GM12864 (cell line): Measurements from ENCODE around the gene TBC1D23.
"Not testable (repeated sequence)": the region's sequence is repeated elsewhere in the genome, so short reads cannot be mapped to it uniquely, and the experiment has no call there.

ENCODE experiments used
- DNase-seq: peaks from one replicate; pipeline ENCODE4 v3.0.0-alpha.2; 2011; ENCODE audit warnings: low read depth
- H3K4me3 ChIP-seq: 2 replicates; pipeline ENCODE4 v1.5.1; 2011; ENCODE audit warnings: mild to moderate bottlenecking, low read depth, low read length, control low read depth
- CTCF ChIP-seq: IDR thresholded peaks from 2 replicates; pipeline ENCODE4 v1.5.1; 2011; ENCODE audit warnings: low read depth, mild to moderate bottlenecking, moderate library complexity, low read length, control low read depth, inconsistent platforms; ENCODE audit errors: missing control alignments

Gene TBC1D23

GRCh38 chr3:100234364-100234763 lies 26.4 kb upstream of the TBC1D23 start:
- TF ChIP-seq CTCF, result no peak
- DNase-seq, result no peak
- H3K4me3 ChIP-seq, result no peak overlapping the region

GRCh38 chr3:100238599-100238998 lies 22.2 kb upstream of the TBC1D23 start:
- DNase-seq, result no peak
- no peak for TF ChIP-seq CTCF
- H3K4me3 ChIP-seq, result no peak overlapping the region

GRCh38 chr3:100242471-100242870 lies 18.3 kb upstream of the TBC1D23 start:
- not testable (repeated sequence) for DNase-seq, H3K4me3 ChIP-seq

- no peak for DNase-seq
- no peak overlapping the region for H3K4me3 ChIP-seq
- TF ChIP-seq CTCF, result no peak
These were observed 16.5 kb upstream of the TBC1D23 start for GRCh38 chr3:100244264-100244663.

GRCh38 chr3:100245136-100245535 lies 15.7 kb upstream of the TBC1D23 start:
- H3K4me3 ChIP-seq, result no peak overlapping the region
- TF ChIP-seq CTCF, result no peak
- no peak for DNase-seq

- TF ChIP-seq CTCF, result no peak
- H3K4me3 ChIP-seq, result no peak overlapping the region
- no peak for DNase-seq
These were observed 14.9 kb upstream of the TBC1D23 start for GRCh38 chr3:100245927-100246326.

GRCh38 chr3:100246999-100247398 lies 13.8 kb upstream of the TBC1D23 start:
- no peak for TF ChIP-seq CTCF
- no peak for DNase-seq
- no peak overlapping the region for H3K4me3 ChIP-seq

- TF ChIP-seq CTCF, result no peak
- H3K4me3 ChIP-seq, result no peak overlapping the region
- DNase-seq, result no peak
These were observed 8.8 kb upstream of the TBC1D23 start for GRCh38 chr3:100252001-100252400.
